Fibroblast of mammary gland (primary cell): ENCODE results near the gene SLC35B1.

Experiments
- DNase-seq: peaks from one replicate; pipeline ENCODE4 v3.0.0-alpha.2; 2010; ENCODE audit warnings: low read depth
- H3K4me3 ChIP-seq: 2 replicates; pipeline ENCODE4 v1.5.1; 2011; ENCODE audit warnings: low read depth, mild to moderate bottlenecking, low read length, moderate library complexity; ENCODE audit not compliant: control insufficient read depth
- CTCF ChIP-seq: conservative IDR thresholded peaks from 2 replicates; pipeline ENCODE4 v1.5.1; 2011; ENCODE audit warnings: low read depth, low read length, inconsistent platforms; ENCODE audit not compliant: control insufficient read depth, insufficient read depth

SLC35B1 gene

GRCh38 chr17:49699966-49700575 lies 7.7 kb downstream of the SLC35B1 start:
- DNase-seq, result no peak
- TF ChIP-seq CTCF, result no peak
- no peak overlapping the region for H3K4me3 ChIP-seq

- H3K4me3 ChIP-seq, result no peak overlapping the region
- no peak for DNase-seq
- no peak for TF ChIP-seq CTCF
Observed at GRCh38 chr17:49698005-49698404, 9.8 kb downstream of the SLC35B1 start.

- no peak for DNase-seq
- H3K4me3 ChIP-seq, result no peak overlapping the region
- TF ChIP-seq CTCF, result no peak
Observed at GRCh38 chr17:49696233-49696761, 11.5 kb downstream of the SLC35B1 start.

GRCh38 chr17:49695698-49696232 lies 12.0 kb downstream of the SLC35B1 start:
- no peak for TF ChIP-seq CTCF
- no peak for DNase-seq
- no peak overlapping the region for H3K4me3 ChIP-seq

GRCh38 chr17:49694847-49695697 lies 12.7 kb downstream of the SLC35B1 start:
- TF ChIP-seq CTCF, result peak; percentile 89
- DNase-seq, result peak; percentile 17
- no peak overlapping the region for H3K4me3 ChIP-seq

- DNase-seq, result no peak
- no peak for TF ChIP-seq CTCF
- H3K4me3 ChIP-seq, result no peak overlapping the region
Observed at GRCh38 chr17:49692751-49693150, 15.0 kb downstream of the SLC35B1 start.
